Esophagus mucosa (tissue), 1 donor: ENCODE measurements around the gene CLNS1A. TPM values are rescaled to one million over a fixed set of nuclear protein-coding genes. Genes with fewer than 3 reads are reported as not detected.
A peak's percentile ranks its signal among the peaks of the same experiment; 100 is the strongest.
"Not testable (repeated sequence)": the region's sequence is repeated elsewhere in the genome, so short reads cannot be mapped to it uniquely, and the experiment has no call there.

ENCODE experiments used
- ATAC-seq: fragments of 200-7000 bp; cut with Tn5 transposase; one replicate; pipeline ENCODE4 v1.9.1; 2020
- total RNA-seq: library from RNA; stranded (reverse); gene quantifications from one replicate; pipeline ENCODE4 v1.2.4, GENCODE V29; 2023
- donor health status: DM: yes; HTN: yes; CAD: no.

CLNS1A gene
- total RNA-seq, 1 donor from 2014 or later = 106 TPM

DNA sequence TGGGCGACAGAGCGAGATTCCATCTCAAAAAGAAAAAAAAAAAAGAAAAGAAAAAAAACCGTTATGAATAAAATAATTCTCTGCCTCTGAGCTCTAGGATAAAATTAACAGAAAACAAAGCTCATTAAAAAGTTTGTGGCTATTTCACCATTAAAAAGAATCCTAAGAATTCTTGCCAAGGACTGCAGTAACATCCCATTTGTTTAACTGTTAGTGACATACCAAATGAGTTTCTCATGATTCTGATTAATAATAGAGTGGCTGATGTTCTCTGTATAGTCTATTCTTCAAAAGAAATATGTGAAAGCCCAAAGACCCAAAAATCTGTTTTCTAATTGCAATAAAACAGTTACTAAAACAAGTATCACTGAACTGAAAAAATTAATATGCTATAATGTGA, 19.7 kb downstream of the CLNS1A start:
- no peak for ATAC-seq

DNA sequence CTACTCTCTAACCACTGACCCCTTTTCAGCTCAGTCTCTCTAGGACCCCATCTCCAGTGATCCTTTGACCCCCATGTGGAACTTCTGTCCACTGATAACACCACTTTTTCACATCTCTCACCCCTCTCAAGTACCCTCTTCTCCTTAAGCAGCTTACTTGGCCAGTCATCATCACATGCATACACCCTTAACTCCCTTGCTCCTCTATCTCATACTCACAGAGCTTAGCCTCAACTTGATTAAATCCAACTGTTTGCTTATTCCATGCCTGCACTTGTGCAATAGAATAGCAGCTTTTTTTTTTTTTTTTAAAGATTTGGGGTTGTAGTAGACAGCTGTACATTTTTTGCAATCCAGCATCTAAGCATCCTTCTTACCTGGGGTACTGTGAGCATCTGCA, 25.7 kb downstream of the CLNS1A start:
- ATAC-seq = no peak

DNA sequence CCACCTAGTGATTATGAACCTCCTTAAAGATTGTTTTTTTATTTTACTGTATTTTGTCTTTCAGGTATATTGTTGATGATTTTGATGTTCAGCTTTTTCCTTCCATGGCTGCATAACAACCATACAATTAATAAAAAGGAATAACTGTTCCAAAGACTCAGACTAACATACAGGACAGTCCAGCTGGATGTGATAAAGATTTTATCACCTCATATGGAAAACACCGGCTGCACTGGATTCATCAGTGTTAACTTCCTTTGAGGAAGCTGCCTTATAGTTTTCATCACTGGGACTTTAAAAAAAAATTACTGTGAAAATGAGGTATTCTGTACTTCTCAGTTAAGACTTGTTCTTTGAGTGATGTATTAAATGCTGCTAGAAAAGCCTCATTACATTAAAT, 28.4 kb downstream of the CLNS1A start:
- ATAC-seq = no peak

DNA sequence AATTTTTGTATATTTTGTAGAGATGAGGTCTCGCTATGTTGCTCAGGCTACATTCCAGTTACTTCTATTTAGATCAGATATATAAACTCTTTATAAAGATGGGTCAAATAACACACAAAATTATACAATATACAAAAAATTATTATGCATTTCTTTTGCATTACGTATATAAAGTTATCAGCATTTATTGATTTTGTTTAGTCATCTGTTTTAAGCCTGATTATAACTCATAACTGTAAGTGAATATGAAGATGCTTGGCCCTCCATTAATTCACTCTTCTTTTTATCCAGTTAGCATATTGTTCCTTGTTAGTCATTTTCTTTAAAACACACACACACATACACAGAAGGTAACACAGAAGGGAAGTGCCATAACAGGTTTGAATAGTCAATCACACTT, 33.3 kb downstream of the CLNS1A start:
- ATAC-seq = no peak

DNA sequence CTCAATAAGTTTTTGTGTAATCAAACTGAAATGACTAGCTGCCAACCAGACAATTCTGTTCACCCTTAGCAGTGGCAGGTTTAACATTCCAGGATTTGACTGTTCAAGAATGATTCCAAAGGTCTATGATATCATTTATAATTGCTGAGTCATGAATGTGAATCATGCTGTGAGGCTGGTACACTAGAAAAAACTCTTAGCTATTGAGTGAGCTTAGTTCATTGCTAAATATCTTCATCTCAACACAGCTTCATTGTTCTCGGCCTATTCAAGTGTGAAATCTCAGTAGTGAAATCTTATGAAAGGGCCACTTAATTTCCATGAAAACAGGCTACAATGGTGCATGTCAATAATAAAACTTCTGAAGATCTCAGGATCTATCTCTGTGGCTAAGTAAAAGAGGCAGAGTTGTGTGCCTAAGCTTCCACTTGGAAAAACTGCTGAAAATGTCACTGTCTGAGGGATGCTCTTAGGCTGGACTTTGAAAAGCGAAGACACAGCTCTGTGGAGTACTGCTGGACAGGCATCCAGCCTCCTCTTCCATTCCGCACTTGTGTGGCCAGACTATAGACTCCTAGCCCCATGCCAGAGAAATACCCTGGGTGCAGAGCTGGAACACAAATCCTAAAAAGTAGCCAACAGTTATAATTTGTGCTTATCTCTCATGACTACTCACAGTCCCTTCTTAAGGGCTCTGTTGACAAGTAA, 35.1 kb downstream of the CLNS1A start:
- peak; percentile 93 for ATAC-seq

DNA sequence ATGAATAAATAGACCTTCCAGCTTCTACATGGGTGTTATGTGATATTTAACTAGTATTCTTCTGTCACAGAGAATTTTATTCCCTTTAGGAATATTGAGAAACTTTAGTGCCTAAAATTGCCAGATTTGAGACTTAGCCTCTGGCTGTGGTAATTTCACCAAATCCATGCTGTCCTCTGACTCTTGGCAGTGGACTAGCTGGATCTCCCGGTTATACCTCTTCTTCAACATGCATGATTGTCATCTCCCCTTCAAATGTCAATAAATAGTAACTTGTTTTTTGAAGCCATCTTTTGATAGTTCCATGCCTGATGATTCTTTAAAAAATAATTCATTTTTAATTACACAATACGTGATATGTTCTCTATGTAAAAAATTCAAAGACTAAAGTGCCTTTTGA, 39.4 kb downstream of the CLNS1A start:
- ATAC-seq = no peak

- ATAC-seq = no peak
Observed at GRCh38 chr11:77596626-77597025, 41.0 kb downstream of the CLNS1A start.

DNA sequence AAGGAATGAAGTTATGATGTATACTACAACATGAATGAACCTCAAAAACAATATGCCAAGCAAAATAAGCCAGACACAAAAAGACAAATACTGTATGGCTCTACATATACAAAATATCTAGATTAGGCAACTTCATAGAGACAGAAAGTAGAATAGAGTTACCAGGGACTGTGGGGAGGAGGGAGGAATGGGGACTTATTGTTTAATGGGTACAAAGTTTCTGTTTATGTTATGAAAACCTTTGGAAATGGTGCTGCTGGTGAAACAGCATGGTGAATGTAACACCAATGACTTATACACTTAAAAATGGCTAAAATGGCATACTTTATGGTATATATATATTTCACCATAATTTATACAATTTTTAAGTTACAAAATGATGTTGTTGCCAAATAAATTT, 43.7 kb downstream of the CLNS1A start:
- ATAC-seq = no peak

- ATAC-seq = no peak
Observed at GRCh38 chr11:77592727-77593126, 44.9 kb downstream of the CLNS1A start.

GRCh38 chr11:77590194-77590782, 47.3 kb downstream of the CLNS1A start:
- peak; percentile 46 for ATAC-seq

DNA sequence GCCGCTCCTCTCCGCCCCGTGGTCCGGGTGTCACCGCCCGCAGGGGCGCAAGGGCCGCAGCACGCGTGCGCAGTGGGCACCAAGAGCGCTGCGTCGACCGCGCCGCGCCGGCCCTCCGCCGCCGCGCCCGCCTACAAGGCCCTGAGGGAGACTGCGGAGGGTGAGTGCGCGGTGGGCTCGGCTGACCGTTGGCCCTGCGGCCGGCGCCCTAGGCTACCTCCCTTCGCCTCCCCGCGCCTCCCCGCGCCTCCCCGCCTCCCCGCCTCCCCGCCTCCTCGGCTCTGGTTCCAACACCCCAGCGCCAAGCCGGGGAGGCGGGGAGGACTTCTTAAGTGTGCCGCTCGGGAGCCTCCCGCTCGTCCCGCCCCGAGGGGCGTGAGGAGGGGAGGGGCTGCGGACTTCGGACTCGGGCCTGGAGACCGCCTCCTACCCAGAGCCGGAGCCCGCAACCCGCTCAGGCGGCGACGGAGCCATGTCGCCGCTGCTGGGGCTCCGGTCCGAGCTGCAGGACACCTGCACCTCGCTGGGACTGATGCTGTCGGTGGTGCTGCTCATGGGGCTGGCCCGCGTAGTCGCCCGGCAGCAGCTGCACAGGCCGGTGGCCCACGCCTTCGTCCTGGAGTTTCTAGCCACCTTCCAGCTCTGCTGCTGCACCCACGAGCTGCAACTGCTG, 47.9 kb downstream of the CLNS1A start, which contains the start of gene AQP11:
AQP11 (plus strand) TSS at position 433 of the 673 bp plus-strand sequence; CDS start at position 473, 40 bp downstream.
- ATAC-seq = peak; percentile 87

DNA sequence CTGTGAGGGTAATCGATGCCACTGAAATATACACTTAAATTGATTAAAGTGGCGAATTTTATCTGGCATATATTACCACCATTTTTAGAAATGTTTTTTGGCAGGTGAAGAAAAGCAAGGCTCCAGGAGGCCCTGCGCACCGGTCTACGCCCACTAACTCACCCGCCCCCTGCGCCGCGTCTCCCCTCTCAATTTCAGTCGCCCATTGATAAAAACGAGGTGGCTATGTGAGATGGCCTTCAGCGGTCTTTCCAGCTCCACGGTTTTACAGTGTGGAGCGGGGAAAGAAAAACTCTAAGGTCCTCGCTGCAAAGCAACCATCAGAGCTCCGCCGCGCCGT, 48.4 kb downstream of the CLNS1A start:
- no peak for ATAC-seq

- no peak for ATAC-seq
Observed at GRCh38 chr11:77580712-77581337, 56.8 kb downstream of the CLNS1A start.

DNA sequence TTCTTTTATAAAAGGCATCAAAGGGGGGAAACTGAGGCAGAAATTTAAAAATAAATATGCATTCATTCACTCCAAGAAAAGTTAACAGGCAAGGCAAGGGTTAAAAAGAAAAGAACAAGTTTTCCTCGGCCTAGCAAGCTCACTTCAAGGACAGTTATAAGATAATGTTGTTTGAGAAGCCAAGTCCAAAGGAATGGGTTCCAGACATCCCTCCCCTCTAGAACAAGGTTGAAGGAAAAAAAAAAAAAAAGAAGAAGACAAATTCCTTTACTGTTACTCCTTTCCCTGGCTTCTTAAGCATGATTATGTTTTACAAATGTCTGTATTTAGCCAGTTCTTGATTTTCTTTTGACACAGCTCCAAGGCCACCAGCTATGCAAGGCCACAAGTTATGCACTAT, 62.2 kb downstream of the CLNS1A start:
- ATAC-seq = not testable (repeated sequence)

GRCh38 chr11:77570896-77571295, 66.7 kb downstream of the CLNS1A start:
- ATAC-seq = not testable (repeated sequence)

GRCh38 chr11:77569676-77570070, 67.9 kb downstream of the CLNS1A start:
- no peak for ATAC-seq

GRCh38 chr11:77568916-77569675, 68.5 kb downstream of the CLNS1A start:
- ATAC-seq = no peak

DNA sequence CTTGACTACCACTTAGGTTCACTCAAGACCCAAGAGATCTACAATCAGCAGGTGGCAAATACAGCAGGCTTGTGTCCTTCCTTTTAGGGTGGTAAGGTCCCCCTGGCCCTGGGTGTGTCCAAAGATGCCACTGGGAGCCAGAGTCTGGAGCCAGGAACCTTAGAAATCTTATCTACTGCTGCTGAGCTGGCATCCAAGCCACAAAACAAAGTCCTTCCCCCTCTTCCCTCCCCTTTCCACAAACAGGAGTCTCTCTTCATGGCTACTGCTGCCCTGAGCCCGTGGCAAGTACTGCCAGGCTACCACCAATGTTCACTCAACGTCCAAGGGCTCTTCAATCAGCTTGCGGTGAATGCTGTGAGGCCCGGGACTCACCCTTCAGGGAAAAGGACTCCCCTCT, 69.3 kb downstream of the CLNS1A start:
- ATAC-seq = no peak
